ENCODE results near the gene YAP1. TPM values are rescaled to one million over a fixed set of nuclear protein-coding genes. Genes with fewer than 3 reads are reported as not detected.

Gene YAP1
- total RNA-seq, 1 donor from 2014 or later, result 0.10 TPM

DNA sequence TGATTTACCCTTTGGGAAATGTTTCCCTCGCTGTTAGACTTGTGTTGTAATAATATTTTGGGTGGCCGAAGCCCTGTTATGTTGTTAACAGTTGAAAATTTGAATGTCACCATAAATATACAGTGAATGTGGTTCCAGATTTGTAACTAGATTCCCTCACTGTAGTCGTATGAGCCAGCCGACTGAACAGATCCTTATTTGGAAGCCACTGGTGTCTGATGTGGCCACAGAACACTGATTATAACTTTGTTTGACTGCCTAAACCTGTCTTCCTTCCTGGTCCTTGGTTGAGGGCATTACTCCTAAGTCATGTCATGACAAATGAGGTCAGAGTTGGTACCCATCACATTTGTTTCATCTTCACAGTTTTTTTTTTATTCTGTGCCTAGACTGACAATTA, 45.4 kb downstream of the YAP1 start:
- intact Hi-C loops (cut with micrococcal nuclease), result no loop called here

- intact Hi-C loops (cut with micrococcal nuclease), result no loop called here
Observed at GRCh38 chr11:102157219-102157618, 47.0 kb downstream of the YAP1 start.

GRCh38 chr11:102158164-102158735, 48.0 kb downstream of the YAP1 start:
- intact Hi-C loops (cut with micrococcal nuclease), result no loop called here

GRCh38 chr11:102163368-102163767, 53.1 kb downstream of the YAP1 start:
- intact Hi-C loops (cut with micrococcal nuclease), result no loop called here

DNA sequence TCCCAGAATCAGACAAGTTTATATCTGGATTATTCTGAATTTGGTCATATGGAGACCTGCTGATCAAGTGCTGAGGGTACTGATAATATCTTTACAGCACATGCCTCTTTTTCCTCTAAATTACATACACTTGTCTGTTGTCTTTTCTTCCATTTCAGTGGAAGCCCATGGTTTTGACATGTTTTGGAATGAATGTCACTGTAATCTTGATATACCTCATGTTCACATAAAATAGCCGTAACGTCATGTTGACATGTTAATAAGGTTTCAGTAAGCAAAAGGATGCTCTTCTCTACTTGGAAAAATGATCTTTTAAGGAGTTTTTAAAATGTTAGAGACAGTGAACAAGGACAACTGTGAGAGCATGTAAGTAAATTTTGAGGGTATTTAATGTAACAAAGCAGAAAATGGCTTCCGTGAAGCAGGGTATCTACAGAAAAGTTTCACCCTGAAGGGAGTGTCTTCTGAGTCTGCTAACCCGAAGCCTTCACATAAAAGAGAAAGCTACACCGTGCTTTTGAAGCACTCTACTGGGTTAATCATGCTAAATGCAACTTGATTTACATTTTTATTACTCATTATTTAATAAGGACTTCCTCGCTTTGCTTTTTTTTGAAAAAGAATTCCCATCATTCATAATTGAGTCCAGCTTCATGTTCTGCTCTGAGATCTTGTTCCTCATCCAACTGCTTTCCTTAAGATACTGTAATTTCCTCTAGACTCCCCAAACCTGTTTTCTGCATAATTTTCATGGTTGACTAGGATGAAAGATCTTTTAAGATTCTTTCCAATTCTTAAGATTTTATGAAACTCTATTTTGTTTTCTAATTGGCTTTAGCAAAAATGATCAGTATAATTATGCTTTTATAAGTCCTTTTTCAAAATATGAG, 56.2 kb downstream of the YAP1 start:
- intact Hi-C loops (cut with micrococcal nuclease), result no loop called here

- intact Hi-C loops (cut with micrococcal nuclease), result no loop called here
Observed at GRCh38 chr11:102168481-102168880, 58.2 kb downstream of the YAP1 start.

- intact Hi-C loops (cut with micrococcal nuclease), result no loop called here
Observed at GRCh38 chr11:102171101-102171500, 60.9 kb downstream of the YAP1 start.

DNA sequence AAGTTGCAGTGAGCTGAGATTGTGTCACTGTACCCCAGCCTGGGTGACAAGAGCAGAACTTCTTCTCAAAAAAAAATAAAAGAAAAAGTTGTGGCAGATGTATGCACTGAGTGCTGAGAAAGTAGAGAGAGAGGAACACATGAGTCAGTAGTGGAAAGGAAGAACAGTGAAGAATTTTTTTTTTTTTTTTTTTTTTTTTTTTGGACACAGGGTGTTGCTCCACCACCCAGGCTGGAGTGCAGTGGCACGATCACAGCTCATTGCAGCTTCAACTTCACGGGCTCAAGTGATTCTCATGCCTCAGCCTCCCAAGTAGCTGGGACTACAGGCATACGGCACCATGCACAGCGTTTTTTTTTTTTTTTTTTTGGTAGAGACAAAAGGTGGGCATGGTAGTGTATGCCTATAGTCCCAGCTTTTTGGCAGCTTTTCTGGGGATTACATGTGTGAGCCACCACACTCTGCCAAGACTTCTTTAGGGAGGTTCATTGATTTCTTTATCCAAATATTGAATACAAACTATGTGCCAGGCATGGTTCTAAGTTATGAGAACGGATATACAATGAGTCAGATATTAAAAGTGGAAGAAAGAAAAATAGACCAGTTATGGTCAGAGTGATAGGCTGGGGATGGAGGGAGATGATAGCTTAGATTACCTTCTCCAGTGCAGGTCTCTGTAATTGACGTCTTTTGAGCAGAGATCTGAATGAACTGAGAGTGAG, 62.0 kb downstream of the YAP1 start:
- intact Hi-C loops (cut with micrococcal nuclease), result no loop called here

DNA sequence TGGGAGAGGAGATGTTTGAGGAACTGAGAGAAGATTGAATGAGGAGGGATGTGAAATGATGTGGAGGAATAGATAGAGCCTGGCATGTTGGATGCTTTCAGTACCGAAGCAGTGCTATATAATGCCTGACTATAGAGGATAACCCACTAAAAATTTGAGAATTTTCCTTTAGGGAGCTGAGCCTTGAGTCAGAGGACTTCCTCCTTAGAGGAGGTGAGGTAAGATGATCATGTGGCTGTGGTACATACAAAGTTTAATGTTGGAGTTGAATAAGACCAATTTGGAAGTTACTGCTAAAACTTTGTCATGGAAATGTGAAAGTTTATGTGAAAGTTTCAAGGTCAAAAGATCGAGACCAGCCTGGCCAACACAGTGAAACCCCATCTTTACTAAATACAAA, 66.9 kb downstream of the YAP1 start:
- intact Hi-C loops (cut with micrococcal nuclease), result no loop called here

DNA sequence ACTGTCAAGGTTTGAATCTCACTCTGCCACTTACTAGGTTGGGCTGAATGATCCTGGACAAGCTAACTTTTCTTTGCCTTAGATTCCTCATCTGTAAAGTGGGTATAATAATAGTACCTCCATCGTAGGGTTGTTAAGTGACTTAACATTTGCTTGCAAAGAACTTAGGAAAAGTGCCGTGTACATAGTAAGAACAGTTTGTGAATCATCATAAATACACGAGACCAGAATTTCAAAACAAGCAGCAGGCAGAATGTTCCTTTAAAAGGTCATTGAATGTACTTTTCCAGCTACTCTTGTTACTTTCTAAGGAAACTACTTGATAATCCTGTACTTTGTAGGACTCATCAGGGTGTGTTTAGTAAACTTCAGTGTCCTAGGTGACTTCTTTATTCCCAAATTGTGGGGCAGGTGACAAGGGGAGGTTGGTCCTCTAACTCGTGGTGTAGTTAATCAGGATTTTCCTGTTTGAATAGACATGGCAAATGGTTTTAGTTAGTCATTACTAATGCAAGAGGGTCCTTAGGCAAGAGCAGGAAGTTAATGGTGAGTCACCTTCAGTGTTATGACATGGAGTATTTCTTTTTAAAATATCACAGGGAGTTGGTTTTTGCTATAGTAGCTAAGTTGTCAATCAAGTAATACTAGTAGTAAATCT, 67.9 kb downstream of the YAP1 start:
- intact Hi-C loops (cut with micrococcal nuclease), result no loop called here

DNA sequence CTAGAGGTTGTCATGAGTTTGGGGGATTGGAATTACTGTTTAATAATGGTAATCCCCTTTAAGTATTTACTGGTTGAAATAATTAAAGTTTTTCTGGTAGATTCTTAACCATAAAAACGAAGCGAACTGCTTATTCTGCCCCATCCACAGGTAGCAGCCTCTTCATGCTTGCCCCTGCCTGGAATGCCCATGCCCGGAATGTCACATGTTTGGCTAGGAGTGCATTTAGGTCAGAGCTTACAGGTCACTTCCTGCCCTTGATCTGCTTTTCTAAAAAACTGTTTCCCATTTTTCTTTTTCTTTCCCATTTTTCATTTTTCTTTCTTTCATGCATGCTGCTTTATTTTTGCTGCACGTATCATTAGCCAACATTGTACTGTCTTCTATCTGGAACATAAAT, 69.1 kb downstream of the YAP1 start:
- intact Hi-C loops (cut with micrococcal nuclease), result no loop called here

DNA sequence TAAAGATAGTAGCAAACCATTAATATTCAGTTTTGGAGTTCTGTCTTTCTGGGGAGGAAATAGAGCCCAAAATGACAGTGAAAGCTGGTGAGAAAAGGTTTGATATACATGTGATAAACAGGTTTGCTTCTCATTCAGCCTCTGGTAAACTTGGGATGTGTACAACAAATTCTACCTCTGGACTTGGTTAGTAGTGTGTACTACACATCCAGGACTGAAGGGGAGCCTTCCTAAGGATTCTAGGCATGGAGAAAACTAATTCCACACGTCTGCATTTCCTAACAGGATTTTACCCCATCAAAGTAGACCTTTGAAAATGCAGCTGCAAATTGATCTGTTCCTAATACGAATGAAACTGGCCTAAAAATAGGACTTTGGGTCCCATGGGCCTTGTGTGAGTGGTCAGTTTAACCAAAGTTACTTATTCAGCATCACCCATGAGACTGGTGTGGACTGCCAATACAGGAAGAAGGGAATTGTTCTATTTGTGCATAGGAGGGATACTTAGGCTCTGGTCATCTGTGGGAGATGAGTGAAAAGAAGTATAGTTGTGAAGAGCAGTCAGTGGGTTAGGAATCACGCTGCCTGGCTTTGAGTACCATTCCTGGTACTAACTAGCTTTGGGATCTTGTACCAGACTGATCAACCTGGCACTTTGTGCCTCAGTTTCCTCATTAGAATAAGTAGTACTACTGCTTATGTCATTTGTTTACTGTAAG, 74.2 kb downstream of the YAP1 start:
- intact Hi-C loops (cut with micrococcal nuclease), result no loop called here

DNA sequence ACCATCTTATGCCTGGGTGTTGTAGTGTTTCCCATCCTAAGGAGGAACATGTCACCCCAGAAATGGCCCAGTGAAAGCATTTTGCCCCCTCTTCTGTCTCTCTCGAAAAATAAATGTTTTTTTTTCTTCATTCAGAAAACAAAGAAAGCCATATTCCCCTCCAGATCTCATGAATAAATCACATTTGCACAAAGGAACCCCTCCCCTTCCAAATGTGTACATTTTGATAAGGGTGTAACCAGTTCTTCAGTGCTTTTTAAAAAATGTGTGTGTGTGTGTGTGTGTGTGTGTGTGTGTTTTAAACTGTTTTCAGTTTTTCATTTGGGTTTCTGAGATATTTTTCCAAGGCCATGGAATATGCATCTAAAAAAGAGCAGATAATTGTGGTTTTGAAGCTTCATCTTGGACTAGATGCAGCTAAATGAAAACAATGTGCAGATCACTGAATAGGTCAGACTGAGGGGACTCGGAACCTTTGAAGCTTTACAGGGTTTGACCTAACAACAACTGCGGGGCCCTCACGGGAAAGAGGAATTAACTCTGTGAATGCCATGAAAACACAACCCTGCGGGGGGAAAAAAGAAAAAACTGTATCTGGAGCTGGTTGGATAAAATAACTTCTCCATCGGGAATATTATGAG, 76.4 kb downstream of the YAP1 start:
- intact Hi-C loops (cut with micrococcal nuclease), result no loop called here

DNA sequence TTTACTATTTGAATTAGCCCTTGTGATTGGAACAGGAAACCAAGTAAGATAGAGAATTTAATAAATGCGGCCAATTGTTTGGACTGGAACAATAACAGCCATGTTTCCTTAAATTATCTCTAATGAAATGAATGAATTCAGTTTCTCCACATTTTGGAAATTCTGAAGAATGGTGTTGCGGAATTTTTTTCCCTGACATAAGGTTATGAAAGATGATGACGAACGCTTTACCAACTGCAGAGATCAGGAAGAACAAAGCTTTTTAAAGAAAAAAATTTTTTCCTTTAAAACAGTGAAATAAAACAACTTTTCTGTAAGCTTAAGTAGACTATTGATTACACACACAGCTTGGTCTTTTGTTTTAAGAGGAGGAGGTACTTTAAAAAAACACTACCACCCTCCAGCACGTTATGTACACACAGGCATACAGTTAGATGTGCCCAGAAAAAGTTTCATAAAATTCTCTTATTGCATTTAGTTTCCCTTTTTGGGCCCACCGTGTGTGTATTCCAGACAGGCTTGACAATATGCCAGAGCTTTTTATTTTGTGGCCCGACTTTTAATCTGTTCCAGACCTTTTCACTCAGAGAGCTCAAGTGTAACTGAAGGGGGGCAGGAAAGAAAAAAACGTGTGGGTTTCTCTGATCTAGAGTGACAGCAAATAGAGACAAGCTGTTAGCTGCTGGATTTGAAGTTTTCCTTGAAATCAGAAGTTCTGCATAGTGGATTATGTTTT, 77.3 kb downstream of the YAP1 start:
- intact Hi-C loops (cut with micrococcal nuclease), result no loop called here

DNA sequence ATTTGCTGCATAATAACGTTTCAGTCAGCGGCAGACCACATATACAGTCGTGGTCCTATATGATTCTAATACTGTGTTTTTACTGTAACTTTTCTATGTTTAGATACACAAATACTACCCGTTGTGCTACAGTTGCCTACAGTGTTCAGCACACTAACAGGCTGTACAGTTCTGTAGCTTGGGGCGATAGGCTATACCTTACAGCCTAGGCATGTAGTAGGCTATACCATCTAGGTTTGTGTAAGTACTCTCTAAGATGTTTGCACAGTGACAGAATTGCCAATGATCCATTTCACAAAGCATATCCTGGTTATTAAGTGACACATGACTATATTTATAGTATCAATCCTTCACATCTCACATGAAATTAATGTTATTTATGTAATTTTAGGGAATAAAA, 78.2 kb downstream of the YAP1 start:
- intact Hi-C loops (cut with micrococcal nuclease), result no loop called here

GRCh38 chr11:102191832-102192231, 81.6 kb downstream of the YAP1 start:
- intact Hi-C loops (cut with micrococcal nuclease), result no loop called here

GRCh38 chr11:102192349-102193066, 82.3 kb downstream of the YAP1 start:
- intact Hi-C loops (cut with micrococcal nuclease), result no loop called here

DNA sequence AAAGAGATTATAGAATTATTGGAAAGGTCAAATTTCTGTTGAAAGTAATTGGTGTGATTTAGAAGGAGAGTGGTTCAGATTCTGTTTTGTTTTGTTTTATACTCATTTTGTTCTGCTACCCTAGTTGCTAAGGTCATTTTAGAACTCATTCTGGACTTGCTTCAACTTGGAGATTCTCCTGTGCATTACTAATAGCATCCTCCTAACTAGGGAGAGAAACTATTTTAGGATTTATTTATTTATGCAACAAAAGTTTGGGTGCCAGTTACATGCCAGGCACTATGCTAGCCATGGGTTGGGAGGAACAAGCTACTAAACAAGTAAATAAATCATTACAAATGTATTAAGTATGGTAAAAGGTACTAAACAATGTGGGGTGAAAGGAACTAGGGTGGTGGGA, 84.0 kb downstream of the YAP1 start:
- intact Hi-C loops (cut with micrococcal nuclease), result no loop called here

DNA sequence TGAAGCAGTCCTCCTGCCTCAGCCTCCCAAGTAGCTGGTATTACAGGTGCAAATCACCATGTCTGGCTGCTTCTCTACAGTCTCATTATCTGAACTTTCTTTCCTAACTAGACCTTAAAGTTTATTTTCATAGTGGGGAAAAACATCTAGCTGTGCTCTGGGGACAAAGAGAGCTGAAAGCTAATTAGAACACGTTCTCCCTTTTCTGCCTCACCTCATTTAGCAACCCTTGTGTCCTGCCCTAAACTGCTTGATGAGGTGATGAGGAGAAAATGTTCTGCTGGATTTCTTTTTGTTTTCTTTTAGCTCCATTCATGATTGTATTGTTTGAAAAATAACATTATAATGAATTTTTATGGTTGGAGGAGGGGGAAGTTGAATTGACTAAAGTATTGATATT, 84.7 kb downstream of the YAP1 start:
- intact Hi-C loops (cut with micrococcal nuclease), result no loop called here
